GM21717 (cell line): ENCODE data around the gene SOX2.
"Not testable (repeated sequence)": the region's sequence is repeated elsewhere in the genome, so short reads cannot be mapped to it uniquely, and the experiment has no call there.

Source experiments
- ATAC-seq: cut with Tn5 transposase; IDR thresholded peaks from one replicate; pipeline ENCODE4 v1.9.1; 2021; ENCODE audit warnings: mild to moderate bottlenecking, moderate library complexity; ENCODE audit not compliant: unreplicated experiment

SOX2 gene

DNA sequence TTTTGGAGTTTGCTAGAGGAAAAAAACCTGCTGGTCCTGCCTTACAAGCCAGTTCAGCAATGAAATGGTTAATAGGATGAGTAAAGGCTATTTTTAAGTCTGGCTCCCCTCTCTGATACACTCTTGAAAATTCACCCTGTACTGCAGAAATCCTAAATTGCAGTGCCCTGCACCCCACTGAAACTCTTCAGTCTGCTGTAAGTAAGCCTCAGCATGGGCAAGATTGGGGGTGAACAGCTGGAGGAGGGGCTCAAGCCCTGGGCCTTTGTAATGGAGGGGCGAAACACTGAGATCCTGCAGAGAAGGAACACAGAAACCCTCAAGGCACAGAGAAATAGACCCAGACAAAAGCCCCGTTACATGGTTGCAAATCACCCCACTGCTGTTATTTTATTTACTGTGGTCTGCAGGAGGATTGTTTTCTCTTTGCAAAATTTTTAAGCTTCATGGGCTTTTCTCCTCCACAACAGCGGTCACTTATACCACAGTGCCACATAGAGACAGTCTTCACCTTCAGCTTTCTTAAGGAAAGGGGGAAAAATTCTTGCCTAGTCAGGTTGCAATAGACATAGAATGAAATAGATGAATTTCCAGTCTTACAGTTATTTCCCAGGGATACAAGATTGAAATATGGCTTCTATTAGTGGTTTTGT lies 45.0 kb downstream of the SOX2 start:
- no peak for ATAC-seq

DNA sequence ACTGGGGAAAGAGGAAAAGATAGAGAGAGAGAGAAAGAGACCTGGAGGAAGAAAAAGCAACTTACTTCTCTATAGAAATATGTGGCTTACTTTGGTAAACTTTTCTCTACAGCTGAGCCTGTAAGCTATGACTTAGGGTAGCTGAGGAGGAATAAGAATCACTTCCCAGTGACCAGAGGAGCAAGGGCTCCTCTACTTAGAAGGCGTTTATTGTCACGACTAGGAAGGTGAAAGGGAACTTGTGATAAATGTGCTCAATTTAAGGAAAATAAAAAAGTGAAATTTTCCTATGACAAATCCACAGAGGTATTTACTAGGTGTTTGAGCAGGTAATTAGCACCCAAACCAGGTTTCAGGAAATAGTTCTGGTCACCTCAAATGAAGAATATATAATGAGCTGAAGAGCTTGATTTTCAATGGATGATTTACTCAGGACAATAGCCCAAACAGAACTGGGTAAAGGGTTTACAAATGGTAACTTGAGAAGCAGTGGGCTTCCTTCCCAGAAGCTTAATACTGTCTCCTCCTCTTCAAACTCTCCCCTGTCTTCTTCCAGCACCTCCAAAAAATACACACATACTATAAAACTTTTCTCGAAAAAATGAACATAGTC lies 46.1 kb downstream of the SOX2 start:
- no peak for ATAC-seq

DNA sequence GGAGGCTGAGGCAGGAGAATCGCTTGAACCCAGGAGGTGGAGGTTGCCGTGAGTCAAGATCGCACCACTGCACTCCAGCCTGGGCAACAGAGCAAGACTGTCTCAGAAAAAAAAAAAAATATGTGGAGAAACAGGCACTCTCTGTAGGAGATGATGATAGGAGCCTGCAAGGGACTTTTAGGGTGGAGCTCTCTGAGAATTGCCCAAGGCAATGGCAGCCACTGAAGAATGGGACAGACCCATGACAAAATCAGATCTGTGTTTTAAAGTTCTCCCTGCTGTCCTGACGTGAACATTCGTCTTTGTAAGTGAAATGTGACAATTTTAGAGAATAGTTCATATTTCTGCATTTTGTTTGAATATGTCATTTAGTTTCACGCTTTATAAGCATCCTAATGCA lies 50.2 kb downstream of the SOX2 start:
- no peak for ATAC-seq

DNA sequence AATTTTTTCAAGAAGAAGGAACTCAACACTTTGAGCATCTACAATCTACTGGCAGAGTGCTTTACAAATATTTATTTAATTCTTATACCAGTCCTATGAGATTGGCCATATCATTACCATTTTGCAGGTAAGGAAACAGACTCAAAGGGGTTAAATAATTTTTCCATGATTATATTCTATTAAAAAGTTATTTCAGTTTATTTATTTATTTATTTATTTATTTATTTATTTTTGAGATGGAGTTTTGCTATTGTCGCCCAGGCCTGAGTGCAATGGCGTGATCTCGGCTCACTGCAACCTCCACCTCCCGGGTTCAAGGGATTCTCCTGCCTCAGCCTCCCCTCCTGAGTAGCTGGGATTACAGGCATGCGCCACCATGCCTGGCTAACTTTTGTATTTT lies 52.3 kb downstream of the SOX2 start:
- not testable (repeated sequence) for ATAC-seq
